Measurements from ENCODE around the gene TACR1.

TACR1 gene

GRCh38 chr2:75019790-75020189 lies 179.5 kb downstream of the TACR1 start:
- no peak for DNase-seq (ENCODE audit: low spot score)

- no peak for DNase-seq (ENCODE audit: low spot score)
Observed at GRCh38 chr2:75018162-75018561, 181.2 kb downstream of the TACR1 start.

GRCh38 chr2:75012080-75012479 lies 187.2 kb downstream of the TACR1 start:
- DNase-seq (ENCODE audit: low spot score) = no peak

GRCh38 chr2:75010571-75010970 lies 188.7 kb downstream of the TACR1 start:
- DNase-seq (ENCODE audit: low spot score) = no peak

- no peak for DNase-seq (ENCODE audit: low spot score)
Observed at GRCh38 chr2:75007819-75008218, 191.5 kb downstream of the TACR1 start.

GRCh38 chr2:75007061-75007460 lies 192.3 kb downstream of the TACR1 start:
- DNase-seq (ENCODE audit: low spot score) = no peak

GRCh38 chr2:75006041-75006440 lies 193.3 kb downstream of the TACR1 start:
- no peak for DNase-seq (ENCODE audit: low spot score)

- DNase-seq (ENCODE audit: low spot score) = no peak
Observed at GRCh38 chr2:75003773-75004172, 195.5 kb downstream of the TACR1 start.

- DNase-seq (ENCODE audit: low spot score) = no peak
Observed at GRCh38 chr2:75003276-75003675, 196.0 kb downstream of the TACR1 start.

- DNase-seq (ENCODE audit: low spot score) = no peak
Observed at GRCh38 chr2:75002007-75002406, 197.3 kb downstream of the TACR1 start.

GRCh38 chr2:74999468-74999867 lies 199.9 kb downstream of the TACR1 start:
- DNase-seq (ENCODE audit: low spot score) = no peak
